ENCODE data around the gene SLC22A4.

Gene SLC22A4

GRCh38 chr5:132272311-132273210 lies 21.6 kb upstream of the SLC22A4 start:
- DNase-seq (ENCODE audit: extremely low spot score, insufficient read length, low read depth) (no peak), FAIRE-seq (no peak)

- DNase-seq (ENCODE audit: extremely low spot score, insufficient read length, low read depth) (no peak), FAIRE-seq (no peak)
Measured at GRCh38 chr5:132273631-132274030, 20.6 kb upstream of the SLC22A4 start.

GRCh38 chr5:132274050-132274792 lies 20.0 kb upstream of the SLC22A4 start:
- no peak for FAIRE-seq
- DNase-seq (ENCODE audit: extremely low spot score, insufficient read length, low read depth) = no peak

GRCh38 chr5:132275367-132276220 lies 18.6 kb upstream of the SLC22A4 start:
- FAIRE-seq (no peak), DNase-seq (ENCODE audit: extremely low spot score, insufficient read length, low read depth) (no peak)

- DNase-seq (ENCODE audit: extremely low spot score, insufficient read length, low read depth) (no peak), FAIRE-seq (no peak)
Measured at GRCh38 chr5:132277256-132277655, 16.9 kb upstream of the SLC22A4 start.

- no peak for FAIRE-seq
- DNase-seq (ENCODE audit: extremely low spot score, insufficient read length, low read depth) = no peak
Measured at GRCh38 chr5:132277971-132278853, 16.0 kb upstream of the SLC22A4 start.

- DNase-seq (ENCODE audit: extremely low spot score, insufficient read length, low read depth) = no peak
- FAIRE-seq = no peak
Measured at GRCh38 chr5:132279801-132280200, 14.4 kb upstream of the SLC22A4 start.

GRCh38 chr5:132280371-132281240 lies 13.6 kb upstream of the SLC22A4 start:
- FAIRE-seq (no peak), DNase-seq (ENCODE audit: extremely low spot score, insufficient read length, low read depth) (no peak)

- FAIRE-seq = no peak
- no peak for DNase-seq (ENCODE audit: extremely low spot score, insufficient read length, low read depth)
Measured at GRCh38 chr5:132281856-132282614, 12.2 kb upstream of the SLC22A4 start.

- no peak for FAIRE-seq
Measured at GRCh38 chr5:132283423-132284043, 10.7 kb upstream of the SLC22A4 start.

GRCh38 chr5:132289097-132289496 lies 5.1 kb upstream of the SLC22A4 start:
- FAIRE-seq = no peak
- DNase-seq (ENCODE audit: extremely low spot score, insufficient read length, low read depth) = no peak

More at GRCh38 chr5:132283423-132284043, 10.7 kb upstream of the SLC22A4 start:
- DNase-seq (ENCODE audit: extremely low spot score, insufficient read length, low read depth) = no peak

- FAIRE-seq (no peak), DNase-seq (ENCODE audit: extremely low spot score, insufficient read length, low read depth) (no peak)
Measured at GRCh38 chr5:132291026-132291425, 3.2 kb upstream of the SLC22A4 start.

- peak; percentile 67 for FAIRE-seq
Measured at GRCh38 chr5:132293066-132293991, 865 bp upstream of the SLC22A4 start.

GRCh38 chr5:132294728-132295504 lies 722 bp downstream of the SLC22A4 start:
- FAIRE-seq (no peak), DNase-seq (ENCODE audit: extremely low spot score, insufficient read length, low read depth) (no peak)

More at GRCh38 chr5:132293066-132293991, 865 bp upstream of the SLC22A4 start:
- peak; percentile 39 for DNase-seq (ENCODE audit: extremely low spot score, insufficient read length, low read depth)

Measured in GM18507 (cell line).